HepG2 (cell line): ENCODE measurements around the gene GTF2H4. TPM values are rescaled to one million over a fixed set of nuclear protein-coding genes. Genes with fewer than 3 reads are reported as not detected.
A peak's percentile ranks its signal among the peaks of the same experiment; 100 is the strongest.

Source experiments
- ADNP ChIP-seq: sonication (generic); formaldehyde crosslinking; IDR thresholded peaks from 2 replicates; pipeline ENCODE4 v1.4.0; 2020; ENCODE audit warnings: missing genetic modification reagents
- ARNT ChIP-seq: fragments of 450-650 bp; IDR thresholded peaks from 2 replicates; pipeline ENCODE4 v1.6.1; 2017
- CENPX ChIP-seq: sonication (generic); formaldehyde crosslinking; IDR thresholded peaks from 2 replicates; pipeline ENCODE4 v1.9.0; 2021; ENCODE audit warnings: mild to moderate bottlenecking, missing genetic modification reagents, moderate library complexity
- GLMP ChIP-seq: sonication (generic); formaldehyde crosslinking; IDR thresholded peaks from 2 replicates; pipeline ENCODE4 v1.9.0; 2021; ENCODE audit warnings: missing genetic modification reagents, mild to moderate bottlenecking, borderline replicate concordance
- NCOA5 ChIP-seq: sonication (generic); formaldehyde crosslinking; IDR thresholded peaks from 2 replicates; pipeline ENCODE4 v1.4.0; 2020; ENCODE audit warnings: missing genetic modification reagents
- NPAS2 ChIP-seq: sonication (generic); formaldehyde crosslinking; IDR thresholded peaks from 2 replicates; pipeline ENCODE4 v1.8.0; 2022; ENCODE audit warnings: mild to moderate bottlenecking, missing genetic modification reagents, borderline replicate concordance
- POGZ ChIP-seq: sonication (generic); formaldehyde crosslinking; IDR thresholded peaks from 2 replicates; pipeline ENCODE4 v1.4.0; 2020; ENCODE audit warnings: mild to moderate bottlenecking, missing genetic modification reagents
- XBP1 ChIP-seq: sonication (generic); formaldehyde crosslinking; IDR thresholded peaks from 2 replicates; pipeline ENCODE4 v1.5.0; 2020; ENCODE audit warnings: missing genetic modification reagents
- ZFP37 ChIP-seq: sonication (generic); formaldehyde crosslinking; IDR thresholded peaks from 2 replicates; pipeline ENCODE4 v1.4.0; 2020; ENCODE audit warnings: missing genetic modification reagents, borderline replicate concordance
- ZFYVE20 ChIP-seq: sonication (generic); formaldehyde crosslinking; IDR thresholded peaks from 2 replicates; pipeline ENCODE4 v1.8.0; 2023; ENCODE audit warnings: low read depth, mild to moderate bottlenecking, moderate library complexity, missing genetic modification reagents, borderline replicate concordance
- ZNF17 ChIP-seq: sonication (generic); formaldehyde crosslinking; IDR thresholded peaks from 2 replicates; pipeline ENCODE4 v1.5.0; 2020; ENCODE audit warnings: mild to moderate bottlenecking, missing genetic modification reagents
- ZNF292 ChIP-seq: sonication (generic); formaldehyde crosslinking; IDR thresholded peaks from 2 replicates; pipeline ENCODE4 v1.8.1; 2022; ENCODE audit warnings: mild to moderate bottlenecking, low read depth, missing genetic modification reagents, borderline replicate concordance
- ZNF569 ChIP-seq: sonication (generic); formaldehyde crosslinking; IDR thresholded peaks from 2 replicates; pipeline ENCODE4 v1.5.0; 2020; ENCODE audit warnings: mild to moderate bottlenecking, missing genetic modification reagents, moderate library complexity, borderline replicate concordance
- ZSCAN21 ChIP-seq: sonication (generic); formaldehyde crosslinking; IDR thresholded peaks from 2 replicates; pipeline ENCODE4 v1.8.0; 2022; ENCODE audit warnings: mild to moderate bottlenecking, missing genetic modification reagents, moderate library complexity, borderline replicate concordance
- polyA plus RNA-seq, 8 experiments: library from polyadenylated mRNA; depleted of rRNA in 3 of 8; stranded (reverse) in 7 of 8; unstranded in 1 of 8; fragments of >200 nt; fragmentation: Illumina TruSeq in 4 of 8; extraction: Trizol in 4 of 8; gene quantifications; 2 replicates each; pipeline versions ENCODE4 v1.2.1 to v1.2.3, GENCODE V29; 2011 to 2016; ENCODE audit warnings: low read depth in 4 of 8, missing spikeins in 1 of 8, mixed read lengths in 1 of 8; ENCODE audit not compliant: insufficient read depth in 1 of 8
- total RNA-seq, 5 experiments: library from RNA; depleted of rRNA; stranded (reverse); fragments of >200 nt; fragmentation: Illumina TruSeq; extraction: Trizol; gene quantifications; 2 replicates each; pipeline ENCODE4 v1.2.3, GENCODE V29; 2016; ENCODE audit warnings: low read depth in 1 of 5
- TF ChIP-seq, protein P1 (sequence below): sonication (generic); formaldehyde crosslinking; conservative IDR thresholded peaks from 2 replicates; pipeline ENCODE4 v1.5.0; 2020; ENCODE audit warnings: missing genetic modification reagents
- TF ChIP-seq, protein P2 (sequence below): IDR thresholded peaks from 2 replicates; pipeline ENCODE4 v1.6.1; 2016; ENCODE audit warnings: low read depth, control low read depth
- TF ChIP-seq, protein P3 (sequence below): sonication (generic); formaldehyde crosslinking; IDR thresholded peaks from 2 replicates; pipeline ENCODE4 v1.5.0; 2020; ENCODE audit warnings: missing genetic modification reagents, mild to moderate bottlenecking, borderline replicate concordance
- TF ChIP-seq, protein P4 (sequence below): sonication (generic); formaldehyde crosslinking; conservative IDR thresholded peaks from 2 replicates; pipeline ENCODE4 v1.8.0; 2022; ENCODE audit warnings: missing genetic modification reagents

The GTF2H4 gene
- total and polyA plus RNA-seq, 2 of the 13 experiments (the other 11 are each of a cell fraction or from before 2014, with no cell fraction given): 15.9 to 49.3 TPM

DNA sequence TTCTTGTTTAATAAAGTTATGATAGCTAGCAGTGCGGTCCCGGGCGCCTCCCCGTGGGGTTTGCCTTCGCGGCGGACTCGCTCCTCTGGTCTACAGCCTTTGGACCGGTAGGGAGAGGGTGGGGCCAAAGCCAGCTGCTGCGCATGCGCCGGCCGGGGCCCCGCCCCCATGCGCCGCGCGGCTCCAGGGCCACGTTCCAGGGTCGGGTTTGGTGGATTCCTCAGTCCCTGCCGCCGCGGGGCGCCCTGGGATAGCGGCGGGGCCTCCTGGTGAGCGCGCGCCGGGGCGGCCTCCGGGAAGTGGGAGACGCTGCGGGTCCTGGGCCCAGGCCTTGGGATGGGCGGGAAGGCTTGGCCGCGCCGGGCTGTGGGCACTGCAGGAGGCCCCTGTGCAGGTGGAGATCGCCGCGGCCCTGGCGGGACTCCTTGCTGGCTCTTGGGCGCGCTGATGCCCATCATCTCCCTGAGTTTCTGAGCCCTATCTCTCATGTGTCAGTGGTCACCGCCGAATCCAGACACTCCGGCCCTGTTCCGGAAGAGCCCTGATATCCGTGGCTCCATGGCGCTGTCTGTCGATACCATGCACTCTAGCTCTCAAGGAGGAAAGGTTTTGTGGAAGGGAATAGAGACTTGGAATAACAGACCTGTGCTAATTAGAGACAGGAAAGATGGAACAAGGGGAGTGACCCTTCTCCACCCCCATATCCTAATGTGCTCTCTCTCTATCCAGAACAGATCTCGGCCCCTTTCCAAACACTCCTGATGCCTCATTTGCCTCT lies 6.3 kb downstream of the GTF2H4 start, which contains the start of gene VARS2 (continued):
- TF ChIP-seq GLMP (CRISPR knock-in tag) (no peak), ZNF292 (CRISPR knock-in tag) (0 out of 2 replicates have a peak, but pooled peaks have one; percentile 33), ZFP37 (CRISPR knock-in tag) (no peak; the same call in 1 of the 2 replicates), POGZ (CRISPR knock-in tag) (peak; percentile 87), XBP1 (CRISPR knock-in tag) (no peak), CENPX (no peak), ZFYVE20 (CRISPR knock-in tag) (peak; percentile 19; the same call in 1 of the 2 replicates), ADNP (CRISPR knock-in tag) (no peak), NPAS2 (CRISPR knock-in tag) (no peak), ZNF17 (CRISPR knock-in tag) (no peak), ZSCAN21 (peak; percentile 96), ARNT (no peak), ZNF569 (CRISPR knock-in tag) (no peak), NCOA5 (CRISPR knock-in tag) (no peak)
- TF ChIP-seq, protein P1, sequence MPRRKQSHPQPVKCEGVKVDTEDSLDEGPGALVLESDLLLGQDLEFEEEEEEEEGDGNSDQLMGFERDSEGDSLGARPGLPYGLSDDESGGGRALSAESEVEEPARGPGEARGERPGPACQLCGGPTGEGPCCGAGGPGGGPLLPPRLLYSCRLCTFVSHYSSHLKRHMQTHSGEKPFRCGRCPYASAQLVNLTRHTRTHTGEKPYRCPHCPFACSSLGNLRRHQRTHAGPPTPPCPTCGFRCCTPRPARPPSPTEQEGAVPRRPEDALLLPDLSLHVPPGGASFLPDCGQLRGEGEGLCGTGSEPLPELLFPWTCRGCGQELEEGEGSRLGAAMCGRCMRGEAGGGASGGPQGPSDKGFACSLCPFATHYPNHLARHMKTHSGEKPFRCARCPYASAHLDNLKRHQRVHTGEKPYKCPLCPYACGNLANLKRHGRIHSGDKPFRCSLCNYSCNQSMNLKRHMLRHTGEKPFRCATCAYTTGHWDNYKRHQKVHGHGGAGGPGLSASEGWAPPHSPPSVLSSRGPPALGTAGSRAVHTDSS (CRISPR knock-in tag): no peak
- TF ChIP-seq, protein P2, sequence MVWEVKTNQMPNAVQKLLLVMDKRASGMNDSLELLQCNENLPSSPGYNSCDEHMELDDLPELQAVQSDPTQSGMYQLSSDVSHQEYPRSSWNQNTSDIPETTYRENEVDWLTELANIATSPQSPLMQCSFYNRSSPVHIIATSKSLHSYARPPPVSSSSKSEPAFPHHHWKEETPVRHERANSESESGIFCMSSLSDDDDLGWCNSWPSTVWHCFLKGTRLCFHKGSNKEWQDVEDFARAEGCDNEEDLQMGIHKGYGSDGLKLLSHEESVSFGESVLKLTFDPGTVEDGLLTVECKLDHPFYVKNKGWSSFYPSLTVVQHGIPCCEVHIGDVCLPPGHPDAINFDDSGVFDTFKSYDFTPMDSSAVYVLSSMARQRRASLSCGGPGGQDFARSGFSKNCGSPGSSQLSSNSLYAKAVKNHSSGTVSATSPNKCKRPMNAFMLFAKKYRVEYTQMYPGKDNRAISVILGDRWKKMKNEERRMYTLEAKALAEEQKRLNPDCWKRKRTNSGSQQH (CRISPR knock-in tag): peak; percentile 71; the same call in 1 of the 2 replicates
- TF ChIP-seq, protein P3, sequence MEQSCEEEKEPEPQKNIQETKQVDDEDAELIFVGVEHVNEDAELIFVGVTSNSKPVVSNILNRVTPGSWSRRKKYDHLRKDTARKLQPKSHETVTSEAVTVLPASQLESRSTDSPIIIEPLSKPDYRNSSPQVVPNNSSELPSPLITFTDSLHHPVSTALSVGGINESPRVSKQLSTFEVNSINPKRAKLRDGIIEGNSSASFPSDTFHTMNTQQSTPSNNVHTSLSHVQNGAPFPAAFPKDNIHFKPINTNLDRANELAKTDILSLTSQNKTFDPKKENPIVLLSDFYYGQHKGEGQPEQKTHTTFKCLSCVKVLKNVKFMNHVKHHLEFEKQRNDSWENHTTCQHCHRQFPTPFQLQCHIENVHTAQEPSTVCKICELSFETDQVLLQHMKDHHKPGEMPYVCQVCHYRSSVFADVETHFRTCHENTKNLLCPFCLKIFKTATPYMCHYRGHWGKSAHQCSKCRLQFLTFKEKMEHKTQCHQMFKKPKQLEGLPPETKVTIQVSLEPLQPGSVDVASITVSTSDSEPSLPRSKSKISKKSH (CRISPR knock-in tag): peak; percentile 78; the same call in 1 of the 2 replicates
- TF ChIP-seq, protein P4, sequence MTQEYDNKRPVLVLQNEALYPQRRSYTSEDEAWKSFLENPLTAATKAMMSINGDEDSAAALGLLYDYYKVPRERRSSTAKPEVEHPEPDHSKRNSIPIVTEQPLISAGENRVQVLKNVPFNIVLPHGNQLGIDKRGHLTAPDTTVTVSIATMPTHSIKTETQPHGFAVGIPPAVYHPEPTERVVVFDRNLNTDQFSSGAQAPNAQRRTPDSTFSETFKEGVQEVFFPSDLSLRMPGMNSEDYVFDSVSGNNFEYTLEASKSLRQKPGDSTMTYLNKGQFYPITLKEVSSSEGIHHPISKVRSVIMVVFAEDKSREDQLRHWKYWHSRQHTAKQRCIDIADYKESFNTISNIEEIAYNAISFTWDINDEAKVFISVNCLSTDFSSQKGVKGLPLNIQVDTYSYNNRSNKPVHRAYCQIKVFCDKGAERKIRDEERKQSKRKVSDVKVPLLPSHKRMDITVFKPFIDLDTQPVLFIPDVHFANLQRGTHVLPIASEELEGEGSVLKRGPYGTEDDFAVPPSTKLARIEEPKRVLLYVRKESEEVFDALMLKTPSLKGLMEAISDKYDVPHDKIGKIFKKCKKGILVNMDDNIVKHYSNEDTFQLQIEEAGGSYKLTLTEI: no peak
